HG03159 (cell line): ENCODE measurements around the gene EPHA6.
"Not testable (repeated sequence)": the region's sequence is repeated elsewhere in the genome, so short reads cannot be mapped to it uniquely, and the experiment has no call there.

Experiments
- ATAC-seq: cut with Tn5 transposase; IDR thresholded peaks from one replicate; pipeline ENCODE4 v1.9.1; 2021; ENCODE audit warnings: mild to moderate bottlenecking, moderate library complexity; ENCODE audit not compliant: unreplicated experiment

The EPHA6 gene

GRCh38 chr3:97421565-97421964 is 607.2 kb downstream of the EPHA6 start:
- ATAC-seq, result no peak

GRCh38 chr3:97425002-97425401 is 610.6 kb downstream of the EPHA6 start:
- no peak for ATAC-seq

GRCh38 chr3:97430601-97431000 is 616.2 kb downstream of the EPHA6 start:
- ATAC-seq, result no peak

DNA sequence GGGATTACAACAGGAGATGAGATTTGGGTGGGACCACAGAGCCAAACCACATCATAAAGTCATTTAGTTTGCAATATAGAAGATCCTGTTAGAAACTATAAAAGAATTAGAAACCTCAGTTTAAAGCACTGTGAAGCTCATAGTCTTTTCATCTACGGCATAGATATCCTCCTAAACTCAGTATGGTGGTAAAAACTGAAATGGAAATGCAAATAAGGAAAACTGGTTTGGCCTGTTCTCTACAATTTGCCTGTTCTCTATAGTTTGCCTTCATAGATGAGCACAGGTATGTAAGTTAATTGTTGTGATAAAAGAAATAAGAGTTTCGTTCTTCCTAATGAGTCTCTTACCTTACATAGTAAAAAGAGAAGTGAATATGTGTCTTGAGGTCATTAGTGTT is 618.5 kb downstream of the EPHA6 start:
- no peak for ATAC-seq

- ATAC-seq, result no peak
Measured at GRCh38 chr3:97438131-97438530, 623.7 kb downstream of the EPHA6 start.

DNA sequence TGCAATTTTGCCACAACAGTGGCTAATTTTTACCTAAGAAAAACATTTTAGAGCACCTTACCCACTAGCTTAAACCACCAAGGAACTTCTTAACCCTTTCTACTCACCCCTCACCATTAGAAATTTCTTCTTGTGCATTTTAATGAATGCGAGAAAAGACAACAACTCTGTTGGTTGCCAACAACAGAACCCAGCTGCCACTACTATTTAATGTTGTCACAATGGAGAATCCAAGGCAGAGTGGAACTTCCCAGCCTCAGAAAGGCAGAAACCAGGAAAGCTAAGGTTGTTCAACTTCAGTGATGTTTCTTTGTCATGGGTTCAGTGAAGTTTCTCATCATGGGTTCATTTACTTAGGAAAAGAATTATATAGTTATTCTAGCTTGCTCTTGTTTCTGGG is 625.0 kb downstream of the EPHA6 start:
- ATAC-seq, result no peak

- ATAC-seq, result no peak
Measured at GRCh38 chr3:97464035-97464434, 649.6 kb downstream of the EPHA6 start.

- ATAC-seq, result no peak
Measured at GRCh38 chr3:97470481-97470880, 656.1 kb downstream of the EPHA6 start.

DNA sequence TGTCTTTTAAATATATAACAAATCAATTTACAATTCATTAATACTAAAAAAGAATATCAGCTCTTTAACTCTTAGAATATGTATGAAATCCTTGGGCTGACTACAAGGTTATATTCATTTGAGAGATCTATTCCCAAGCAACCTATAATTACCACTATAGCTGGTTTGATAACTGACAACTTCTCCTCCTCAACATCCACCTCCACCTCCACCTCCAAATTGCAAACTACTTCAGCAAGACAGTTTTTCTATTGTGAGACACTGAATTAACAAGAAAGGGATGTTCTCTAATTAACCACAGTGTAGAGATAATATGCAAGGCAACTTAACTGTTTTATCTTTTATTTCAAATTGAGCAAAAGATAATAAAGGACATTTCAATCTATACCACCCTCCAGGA is 665.3 kb downstream of the EPHA6 start:
- ATAC-seq, result no peak

GRCh38 chr3:97480696-97481289 is 666.4 kb downstream of the EPHA6 start:
- not testable (repeated sequence) for ATAC-seq

DNA sequence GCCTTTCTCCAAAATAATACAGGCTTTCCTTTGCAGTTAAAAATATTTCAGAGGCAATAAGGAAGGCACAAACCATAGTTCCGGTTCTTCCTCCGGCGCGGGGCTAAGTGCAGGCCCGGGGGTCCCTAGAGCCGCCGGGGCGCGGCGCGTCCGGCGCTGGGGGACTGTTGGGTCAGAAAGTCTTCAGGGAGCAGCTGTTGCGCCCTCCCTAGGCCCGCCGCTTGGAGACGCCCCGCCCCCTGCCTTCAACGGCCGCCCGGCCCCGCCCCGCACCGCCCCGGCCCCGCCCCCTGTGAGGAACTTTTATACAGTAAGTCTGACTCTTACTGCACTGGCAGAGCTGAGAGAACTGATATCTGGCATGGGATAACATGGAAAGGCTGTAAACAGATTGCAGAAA is 667.0 kb downstream of the EPHA6 start:
- ATAC-seq, result no peak

- ATAC-seq, result no peak
Measured at GRCh38 chr3:97485206-97485605, 670.8 kb downstream of the EPHA6 start.

- ATAC-seq, result no peak
Measured at GRCh38 chr3:97487587-97487986, 673.2 kb downstream of the EPHA6 start.

GRCh38 chr3:97488741-97489140 is 674.3 kb downstream of the EPHA6 start:
- no peak for ATAC-seq

DNA sequence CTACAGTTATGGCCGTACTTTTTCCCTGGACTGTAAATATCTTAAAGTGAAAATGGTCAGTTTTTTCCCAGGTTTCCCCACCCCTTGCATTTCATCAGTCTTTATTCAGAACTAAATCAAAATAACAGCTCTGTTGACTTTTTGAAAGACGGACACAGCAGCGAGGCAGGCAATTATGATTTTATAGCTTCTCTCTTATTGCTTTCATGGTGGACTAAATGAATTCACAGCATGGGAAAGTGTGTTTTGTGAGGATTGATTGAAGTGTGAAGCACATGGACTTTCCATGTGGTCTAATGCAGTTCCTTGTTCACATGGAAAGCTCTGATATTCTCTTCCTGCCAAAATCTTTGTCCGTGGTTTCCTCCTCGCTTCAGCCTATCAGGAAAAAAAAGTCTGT is 681.5 kb downstream of the EPHA6 start:
- ATAC-seq, result no peak

DNA sequence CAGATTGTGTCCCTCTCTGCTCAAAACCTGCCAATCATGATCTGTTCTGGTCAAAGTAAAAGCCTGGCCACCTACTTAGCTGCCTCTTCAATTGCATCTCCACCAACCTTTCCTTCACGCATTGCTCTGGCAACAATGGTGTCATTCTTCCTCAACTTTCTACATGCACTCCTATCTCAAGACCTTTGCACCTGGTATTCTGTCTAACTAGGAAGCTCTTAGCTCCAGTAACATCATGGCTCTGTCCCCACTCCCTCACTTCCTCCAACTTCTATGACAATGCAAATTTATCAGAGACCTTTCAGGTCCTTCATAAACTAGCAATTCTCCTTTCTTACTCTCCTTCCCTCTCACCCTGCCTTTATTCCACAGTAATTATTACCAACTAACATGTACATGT is 682.7 kb downstream of the EPHA6 start:
- no peak for ATAC-seq

DNA sequence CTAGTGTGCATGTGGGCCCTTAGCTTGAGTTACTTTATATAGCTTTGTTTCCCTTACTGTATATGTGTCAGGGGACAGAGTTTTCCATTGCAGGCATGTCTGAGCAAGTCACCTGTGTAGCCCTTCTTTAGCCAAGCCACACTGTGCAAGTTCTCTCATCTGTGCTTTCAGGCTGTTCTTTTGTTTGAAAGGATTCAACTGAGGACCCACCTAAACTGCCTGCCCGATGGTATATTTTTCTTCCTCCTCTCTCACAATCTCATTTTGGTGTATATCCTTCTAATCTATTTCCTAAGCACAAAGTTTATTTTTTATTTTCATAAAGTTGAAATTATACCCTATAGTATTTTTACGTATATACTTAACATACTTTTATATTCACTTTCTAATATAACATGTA is 690.1 kb downstream of the EPHA6 start:
- no peak for ATAC-seq

DNA sequence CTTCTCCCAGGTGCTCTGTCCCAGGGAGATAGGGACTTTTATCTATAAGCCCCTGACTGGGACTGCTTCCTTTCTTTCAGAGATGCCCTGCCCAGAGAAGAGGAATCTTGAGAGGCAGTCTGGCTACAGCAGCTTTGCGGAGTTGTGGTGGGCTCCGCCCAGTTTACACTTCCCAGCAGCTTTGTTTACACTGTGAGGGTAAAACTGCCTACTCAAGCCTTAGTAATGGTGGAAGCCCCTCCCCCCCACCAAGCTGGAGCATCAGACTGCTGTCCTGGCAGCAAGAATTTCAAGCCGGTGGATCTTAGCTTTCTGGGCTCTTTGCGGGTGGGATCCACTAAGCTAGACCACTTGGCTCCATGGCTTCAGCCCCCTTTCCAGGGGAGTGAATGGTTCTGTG is 696.4 kb downstream of the EPHA6 start:
- no peak for ATAC-seq

GRCh38 chr3:97515076-97515475 is 700.7 kb downstream of the EPHA6 start:
- no peak for ATAC-seq

- ATAC-seq, result no peak
Measured at GRCh38 chr3:97530691-97531090, 716.3 kb downstream of the EPHA6 start.

DNA sequence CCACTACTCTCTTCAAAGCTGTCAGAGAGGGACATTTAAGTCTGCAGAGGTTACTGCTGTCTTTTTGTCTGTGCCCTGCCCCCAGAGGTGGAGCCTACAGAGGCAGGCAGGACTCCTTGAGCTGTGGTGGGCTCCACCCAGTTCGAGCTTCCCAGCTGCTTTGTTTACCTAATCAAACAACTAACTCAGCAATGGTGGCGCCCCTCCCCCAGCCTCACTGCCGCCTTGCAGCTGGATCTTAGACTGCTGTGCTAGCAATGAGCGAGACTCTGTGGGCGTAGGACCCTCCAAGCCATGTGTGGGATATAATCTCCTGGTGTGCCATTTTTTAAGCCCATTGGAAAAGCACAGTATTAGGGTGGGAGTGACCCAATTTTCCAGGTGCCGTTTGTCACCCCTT is 733.2 kb downstream of the EPHA6 start:
- not testable (repeated sequence) for ATAC-seq

GRCh38 chr3:97550408-97550807 is 736.0 kb downstream of the EPHA6 start:
- no peak for ATAC-seq

DNA sequence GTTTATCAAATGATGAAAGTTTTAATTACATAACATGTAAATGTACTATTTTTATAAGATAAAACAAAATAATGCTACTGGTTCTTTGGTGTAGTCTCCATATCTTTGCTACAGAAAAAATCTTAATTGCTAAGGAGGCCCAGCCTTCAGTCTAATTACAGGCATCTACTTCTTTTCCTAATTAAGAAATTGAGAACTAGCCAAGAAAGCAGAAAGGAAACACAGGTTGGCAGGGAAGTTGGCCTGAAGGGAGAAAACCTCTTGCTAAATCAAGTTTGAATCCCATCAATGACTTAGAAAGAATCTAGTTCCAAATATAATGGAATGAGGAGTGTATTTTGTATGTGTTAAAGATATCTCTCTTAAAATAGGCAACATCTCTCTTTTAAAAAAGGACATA is 737.8 kb downstream of the EPHA6 start:
- no peak for ATAC-seq

DNA sequence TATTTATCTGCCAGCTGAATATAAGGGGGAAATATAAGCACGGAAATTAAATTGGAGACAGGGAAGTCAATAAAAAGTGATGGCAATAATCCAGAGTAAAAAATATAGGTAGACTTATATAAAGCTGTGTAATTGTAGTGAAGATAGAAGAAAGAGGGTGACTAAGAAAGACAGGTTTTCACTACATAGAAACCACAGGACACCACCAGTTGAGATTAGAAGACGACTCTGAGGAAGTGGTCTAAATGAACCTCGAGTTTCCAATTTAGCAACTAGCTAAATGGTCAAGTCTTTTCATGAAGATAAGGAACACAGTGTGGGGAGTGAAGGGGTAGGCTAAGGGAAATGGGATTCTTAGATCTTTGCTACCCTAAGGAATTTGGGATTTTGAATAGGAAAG is 761.3 kb downstream of the EPHA6 start:
- no peak for ATAC-seq
